Ureter (tissue), 1 donor: Measurements from ENCODE around the gene C2orf72. TPM values are rescaled to one million over a fixed set of nuclear protein-coding genes. Genes with fewer than 3 reads are reported as not detected.

Experiments
- DNase-seq: peaks from one replicate; pipeline ENCODE4 v3.0.0-alpha.2; 2020; ENCODE audit warnings: low spot score
- total RNA-seq: library from RNA; stranded (reverse); gene quantifications from one replicate; pipeline ENCODE4 v1.2.4, GENCODE V29; 2023
- donor health status: DM: yes; HTN: yes; CAD: no.

C2orf72 gene
- total RNA-seq, 1 donor from 2014 or later: 1.0 TPM

DNA sequence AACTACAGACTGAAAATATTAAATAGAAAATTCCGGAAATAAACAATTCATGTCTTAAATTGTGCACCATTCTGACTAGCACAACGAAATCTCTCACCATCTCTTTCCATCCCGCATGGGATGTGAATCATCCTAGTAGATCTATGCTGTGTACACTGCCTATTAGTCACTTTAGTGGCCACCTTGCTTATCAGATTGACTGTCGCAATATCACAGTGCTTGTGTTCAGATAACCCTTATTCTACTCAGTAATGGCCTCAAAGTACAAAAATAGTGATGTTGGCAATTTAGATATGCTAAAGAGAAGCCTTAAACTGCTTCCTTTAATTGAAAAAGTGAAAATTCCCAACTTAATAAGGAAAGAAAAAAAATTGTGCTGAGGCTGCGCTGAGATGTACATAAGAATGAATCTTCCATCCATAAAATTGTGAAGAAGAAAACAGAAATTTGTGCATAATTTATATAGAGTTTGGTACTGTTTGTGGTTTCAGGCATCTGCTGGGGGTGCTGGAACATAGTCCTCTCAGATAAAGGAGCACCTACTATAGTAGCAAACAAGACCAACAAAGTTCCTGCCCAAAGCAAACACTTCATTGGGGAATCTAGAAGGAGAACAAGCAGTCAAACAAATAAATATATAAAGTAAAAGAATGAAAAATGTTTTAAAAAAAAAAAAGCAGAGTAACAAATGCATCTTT is 31.4 kb downstream of the C2orf72 start:
- DNase-seq: no peak

DNA sequence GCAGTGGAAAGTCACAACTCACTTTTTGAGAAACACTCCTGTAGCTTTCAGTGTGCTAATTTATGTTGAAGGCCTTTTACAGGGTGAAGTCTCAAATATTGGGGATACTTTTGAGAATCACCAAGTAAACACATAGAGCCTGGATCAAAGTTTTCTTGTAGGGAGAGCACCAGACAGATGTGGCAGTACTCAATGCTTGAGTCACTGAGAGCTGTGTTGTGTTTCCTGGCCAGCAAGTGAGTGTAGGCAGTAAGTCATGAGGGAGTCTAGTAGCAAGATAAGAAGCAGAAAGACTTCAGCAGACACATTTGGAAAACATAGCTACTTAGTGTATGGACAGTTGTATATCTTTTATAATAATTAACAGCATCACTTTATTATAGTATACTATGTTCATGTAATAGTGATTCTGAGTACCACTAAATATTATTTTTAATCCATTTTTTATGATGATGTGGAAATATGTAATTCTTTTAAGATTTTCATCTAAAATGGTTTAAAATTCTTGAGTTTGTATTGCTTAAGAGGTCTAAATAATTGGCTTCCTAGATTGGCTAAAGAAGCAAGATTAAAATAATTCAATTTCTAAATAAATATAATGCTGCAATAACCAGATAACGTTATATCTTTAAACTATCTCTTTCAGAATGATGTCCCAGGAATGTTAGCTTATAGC is 32.2 kb downstream of the C2orf72 start:
- no peak for DNase-seq

DNA sequence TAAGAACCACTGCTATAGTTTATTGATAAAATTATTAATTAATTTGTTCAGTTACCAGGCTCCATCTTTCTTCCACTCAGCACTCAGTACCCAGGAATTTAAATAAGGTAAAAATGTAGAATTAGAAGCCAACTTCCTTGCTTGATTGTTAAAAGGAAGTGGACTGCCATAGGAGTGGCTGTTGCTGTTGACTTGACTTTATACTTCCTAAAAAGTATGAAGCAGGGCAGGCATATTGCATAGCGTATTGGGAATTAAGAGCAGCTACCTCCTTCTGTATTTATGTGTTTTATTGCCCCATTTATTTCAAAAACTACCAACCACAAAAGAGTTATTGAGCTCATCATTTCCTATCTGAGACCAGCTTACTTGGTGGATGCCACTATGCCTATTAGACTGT is 47.2 kb downstream of the C2orf72 start:
- DNase-seq: no peak

DNA sequence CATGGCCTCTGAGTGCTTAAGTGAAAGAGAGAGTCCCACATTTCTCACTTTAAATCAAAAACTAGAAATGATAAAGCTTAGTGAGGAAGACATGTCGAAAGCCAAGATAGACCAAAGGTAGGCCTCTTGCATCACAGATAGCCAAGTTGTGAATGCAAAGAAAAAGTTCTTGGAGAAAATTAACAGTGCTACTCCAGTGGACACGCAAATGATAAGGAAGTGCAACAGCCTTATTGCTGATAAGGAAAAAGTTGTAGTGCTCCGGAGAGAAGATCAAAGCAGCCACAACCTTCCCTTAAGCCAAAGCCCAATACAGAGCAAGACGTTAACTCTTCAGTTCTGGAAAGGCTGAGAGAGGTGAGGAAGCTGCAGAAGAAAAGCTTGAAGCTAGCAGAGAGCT is 51.4 kb downstream of the C2orf72 start:
- no peak for DNase-seq

DNA sequence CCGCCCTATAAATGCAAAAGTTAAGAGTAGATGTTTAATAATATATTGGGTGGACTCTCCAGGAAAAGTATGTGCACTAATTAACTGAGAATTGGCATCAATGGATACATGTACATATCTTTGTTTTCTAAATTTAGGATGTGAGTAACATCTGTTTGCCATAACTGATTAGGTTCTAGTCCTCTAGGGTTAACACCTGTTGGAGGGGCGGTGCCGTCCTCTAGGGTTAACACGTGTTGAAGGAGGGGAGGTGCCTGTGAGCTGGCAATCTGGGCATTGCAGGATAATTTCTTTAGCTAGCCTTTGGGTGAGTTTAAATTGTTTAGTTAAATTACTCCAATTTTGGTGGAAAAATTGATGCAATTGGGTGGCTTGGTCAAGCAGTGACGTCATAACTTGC is 56.6 kb downstream of the C2orf72 start:
- DNase-seq: no peak

DNA sequence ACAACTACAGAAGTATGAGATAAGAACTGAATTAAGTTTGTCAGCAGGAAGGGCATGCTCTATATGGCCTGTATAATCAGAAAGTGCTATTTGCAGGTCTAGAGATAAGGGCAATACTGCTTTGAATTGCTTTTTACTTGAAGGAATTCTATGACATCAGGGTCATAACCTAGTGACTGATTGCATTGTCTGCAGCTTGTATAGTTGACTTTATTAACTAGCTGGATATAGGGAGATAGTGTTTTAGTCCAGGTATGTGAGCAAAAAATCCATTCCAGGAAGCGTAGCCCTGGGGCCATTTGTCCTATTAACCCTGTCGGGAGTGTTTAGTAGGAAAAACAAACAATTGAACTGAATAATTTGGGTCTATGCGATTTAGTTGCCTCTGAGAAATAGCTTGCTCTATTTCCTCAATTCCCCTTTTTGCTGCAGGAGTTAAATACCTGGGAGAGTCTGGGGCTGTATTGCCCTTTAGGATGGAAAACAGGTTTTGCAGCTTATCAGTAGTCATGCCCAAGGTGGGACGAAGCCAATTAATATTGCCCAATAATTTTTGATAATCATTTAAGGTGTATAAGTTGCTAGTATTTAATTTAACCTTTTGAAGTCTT is 57.5 kb downstream of the C2orf72 start:
- no peak for DNase-seq

Other genes starting within 250 kb of the C2orf72 start
- 227 TPM for gene ITM2C, start 172.6 kb upstream of the C2orf72 start, total RNA-seq
- 0.39 TPM for gene GPR55, start 112.3 kb upstream of the C2orf72 start, total RNA-seq
- not detected for gene SPATA3, start 41.4 kb upstream of the C2orf72 start, total RNA-seq
- 102 TPM for gene PSMD1, start 19.3 kb downstream of the C2orf72 start, total RNA-seq
- gene HTR2B, start 87.5 kb downstream of the C2orf72 start, total RNA-seq: 0.44 TPM
- gene ARMC9, start 161.1 kb downstream of the C2orf72 start, total RNA-seq: 16.0 TPM